HG03432 (cell line): ENCODE measurements around the gene CD34.
"Not testable (repeated sequence)": the region's sequence is repeated elsewhere in the genome, so short reads cannot be mapped to it uniquely, and the experiment has no call there.

ENCODE experiments used
- ATAC-seq: cut with Tn5 transposase; IDR thresholded peaks from one replicate; pipeline ENCODE4 v1.9.1; 2021; ENCODE audit warnings: mild to moderate bottlenecking, moderate library complexity; ENCODE audit not compliant: unreplicated experiment

Gene CD34

GRCh38 chr1:207877914-207878313 lies 33.0 kb downstream of the CD34 start:
- not testable (repeated sequence) for ATAC-seq

GRCh38 chr1:207876131-207876530 lies 34.8 kb downstream of the CD34 start:
- ATAC-seq, result no peak

- no peak for ATAC-seq
These were observed 35.4 kb downstream of the CD34 start for GRCh38 chr1:207875532-207875931.

GRCh38 chr1:207873055-207873890 lies 37.7 kb downstream of the CD34 start:
- ATAC-seq, result peak; percentile 25

GRCh38 chr1:207872621-207873020 lies 38.3 kb downstream of the CD34 start:
- no peak for ATAC-seq

- no peak for ATAC-seq
These were observed 39.7 kb downstream of the CD34 start for GRCh38 chr1:207871117-207871649.

GRCh38 chr1:207870306-207871031 lies 40.5 kb downstream of the CD34 start:
- no peak for ATAC-seq

- no peak for ATAC-seq
These were observed 41.1 kb downstream of the CD34 start for GRCh38 chr1:207869859-207870258.

GRCh38 chr1:207868774-207869721 lies 41.9 kb downstream of the CD34 start:
- peak; percentile 73 for ATAC-seq

- ATAC-seq, result peak; percentile 18
These were observed 42.6 kb downstream of the CD34 start for GRCh38 chr1:207868251-207868773.

GRCh38 chr1:207867136-207868109 lies 43.5 kb downstream of the CD34 start:
- no peak for ATAC-seq

- no peak for ATAC-seq
These were observed 44.3 kb downstream of the CD34 start for GRCh38 chr1:207866471-207867135.

- peak; percentile 59 for ATAC-seq
These were observed 46.9 kb downstream of the CD34 start for GRCh38 chr1:207863893-207864535.

GRCh38 chr1:207862241-207862787 lies 48.6 kb downstream of the CD34 start:
- no peak for ATAC-seq

GRCh38 chr1:207861442-207862177 lies 49.3 kb downstream of the CD34 start:
- ATAC-seq, result no peak

GRCh38 chr1:207860531-207860930 lies 50.4 kb downstream of the CD34 start:
- ATAC-seq, result no peak

- no peak for ATAC-seq
These were observed 52.1 kb downstream of the CD34 start for GRCh38 chr1:207858806-207859205.
